HuH-7 (cell line): Measurements from ENCODE around the gene BOC.

Source experiments
- DNase-seq: peaks from one replicate; pipeline ENCODE4 v3.0.0; 2011; ENCODE audit warnings: low spot score

Gene BOC

GRCh38 chr3:113222451-113223086 is 11.2 kb downstream of the BOC start:
- no peak for DNase-seq

GRCh38 chr3:113223475-113224281 is 12.3 kb downstream of the BOC start:
- no peak for DNase-seq

GRCh38 chr3:113225286-113225685 is 13.9 kb downstream of the BOC start:
- no peak for DNase-seq

- DNase-seq = no peak
These were observed 15.1 kb downstream of the BOC start for GRCh38 chr3:113226491-113226890.

GRCh38 chr3:113227146-113227545 is 15.8 kb downstream of the BOC start:
- DNase-seq = no peak

GRCh38 chr3:113228498-113229286 is 17.3 kb downstream of the BOC start:
- no peak for DNase-seq

- no peak for DNase-seq
These were observed 20.0 kb downstream of the BOC start for GRCh38 chr3:113231391-113231790.

- DNase-seq = no peak
These were observed 20.5 kb downstream of the BOC start for GRCh38 chr3:113231827-113232253.

GRCh38 chr3:113232342-113232741 is 21.0 kb downstream of the BOC start:
- DNase-seq = no peak

- no peak for DNase-seq
These were observed 22.1 kb downstream of the BOC start for GRCh38 chr3:113233497-113233896.

GRCh38 chr3:113234028-113234427 is 22.7 kb downstream of the BOC start:
- no peak for DNase-seq

GRCh38 chr3:113234688-113235260 is 23.4 kb downstream of the BOC start:
- DNase-seq = no peak

- no peak for DNase-seq
These were observed 27.1 kb downstream of the BOC start for GRCh38 chr3:113238503-113238902.

GRCh38 chr3:113240841-113241240 is 29.5 kb downstream of the BOC start:
- DNase-seq = no peak

GRCh38 chr3:113241292-113242095 is 30.1 kb downstream of the BOC start:
- no peak for DNase-seq

- no peak for DNase-seq
These were observed 30.8 kb downstream of the BOC start for GRCh38 chr3:113242096-113242581.

GRCh38 chr3:113243071-113243470 is 31.7 kb downstream of the BOC start:
- no peak for DNase-seq

GRCh38 chr3:113243846-113244245 is 32.5 kb downstream of the BOC start:
- no peak for DNase-seq

- no peak for DNase-seq
These were observed 34.4 kb downstream of the BOC start for GRCh38 chr3:113245761-113246161.

- DNase-seq = no peak
These were observed 35.7 kb downstream of the BOC start for GRCh38 chr3:113247068-113247467.

GRCh38 chr3:113247675-113248458 is 36.5 kb downstream of the BOC start:
- DNase-seq = no peak
